Measurements from ENCODE around the gene DDX54.

- peak in 1 of 6 experiments; percentile 10 for TF ChIP-seq CTCF (IDR thresholded peaks at IDR 0.05)
- no peak for TF ChIP-seq POLR2A (IDR thresholded peaks at IDR 0.05)
Measured at GRCh38 chr12:113221997-113222729, 36.9 kb upstream of the DDX54 start.

Data from adrenal gland (tissue), 5 donors.